Activated CD4-positive, CD25-positive, alpha-beta regulatory T cell treated with anti-CD3 and anti-CD28 coated beads, Interleukin-2, amount 50 U/mL, for 24 hours (primary cell): Measurements from ENCODE around the gene C1QL1.
"Not testable (repeated sequence)": the region's sequence is repeated elsewhere in the genome, so short reads cannot be mapped to it uniquely, and the experiment has no call there.

Experiments
- ATAC-seq, 2 donors: fragments of 150-1000 bp; cut with Tn5 transposase; one replicate each; pipeline ENCODE4 v1.10.0; 2021; ENCODE audit warnings: mild to moderate bottlenecking in 1 of 2, moderate library complexity in 1 of 2

The C1QL1 gene

GRCh38 chr17:44959821-44960531 lies 8.1 kb downstream of the C1QL1 start:
- ATAC-seq, result peak; percentile 21 to 40

- no peak for ATAC-seq
These were observed 10.8 kb downstream of the C1QL1 start for GRCh38 chr17:44956998-44957981.

- ATAC-seq, result no peak
These were observed 12.3 kb downstream of the C1QL1 start for GRCh38 chr17:44955674-44956425.

- no peak for ATAC-seq
These were observed 15.1 kb downstream of the C1QL1 start for GRCh38 chr17:44952946-44953475.

- no peak for ATAC-seq
These were observed 19.7 kb downstream of the C1QL1 start for GRCh38 chr17:44948315-44948795.

DNA sequence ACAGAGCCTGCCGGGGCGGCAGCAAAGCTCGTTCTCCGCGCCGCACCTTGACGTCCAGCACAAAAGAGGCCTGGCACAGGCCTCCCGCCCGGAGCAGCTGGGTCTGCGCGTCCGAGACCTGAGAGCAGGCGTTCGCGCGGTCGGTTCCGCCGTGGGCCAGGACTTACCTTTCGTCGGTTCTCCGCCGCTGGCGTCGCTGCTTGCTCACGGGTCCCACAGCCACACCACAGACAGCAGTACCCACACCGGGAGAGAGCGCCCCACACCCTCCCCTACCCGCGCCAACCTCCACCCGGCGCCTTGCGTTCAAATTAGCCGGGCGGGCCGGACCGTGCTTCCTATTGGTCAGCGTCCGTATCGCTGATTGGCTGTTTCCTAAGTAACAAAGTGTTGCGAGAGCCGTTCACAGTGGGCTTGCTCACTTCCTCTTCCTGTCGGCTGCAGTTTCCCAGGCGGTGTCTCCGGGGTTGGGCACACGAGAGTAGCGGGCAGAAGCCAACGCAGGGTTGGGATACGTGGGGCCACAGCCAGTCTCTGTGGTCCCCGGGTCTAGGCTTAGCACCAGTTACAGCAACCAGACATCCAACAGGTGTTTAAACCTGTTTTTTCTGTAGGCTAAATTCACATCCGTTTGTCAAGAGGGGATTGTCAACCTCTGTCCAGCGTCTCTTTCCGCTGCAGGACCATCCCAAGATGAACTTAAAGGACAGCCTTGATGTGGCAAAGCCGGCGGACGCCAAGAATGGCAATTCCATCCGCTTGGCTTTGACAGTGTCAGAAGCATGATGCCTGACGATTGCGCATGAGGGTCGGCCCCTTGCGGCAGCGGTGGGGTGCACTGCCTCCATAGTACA lies 20.4 kb downstream of the C1QL1 start, which contains the start of gene KIF18B:
Gene KIF18B (minus strand): TSS at position 313 of the 854 bp plus-strand sequence. CDS start 11,429 bp downstream, outside the sequence.
- peak; percentile 100 for ATAC-seq

DNA sequence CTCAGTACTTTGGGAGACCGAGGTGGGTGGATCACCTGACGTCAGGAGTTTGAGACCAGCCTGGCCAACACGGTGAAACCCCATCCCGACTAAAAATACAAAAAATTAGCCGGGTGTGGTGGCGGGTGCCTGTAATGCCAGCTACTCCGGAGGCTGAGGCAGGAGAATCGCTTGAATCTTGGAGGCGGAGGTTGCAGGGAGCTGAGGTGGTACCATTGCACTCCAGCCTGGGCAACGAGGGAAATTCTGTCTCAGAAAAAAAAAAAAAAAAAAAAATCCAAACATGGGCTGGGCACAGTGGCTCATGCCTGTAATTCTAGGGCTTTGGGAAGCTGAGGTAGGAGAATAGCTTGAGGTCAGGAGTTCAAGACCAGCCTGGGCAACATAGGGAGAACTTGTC lies 22.5 kb downstream of the C1QL1 start:
- ATAC-seq, result not testable (repeated sequence)

DNA sequence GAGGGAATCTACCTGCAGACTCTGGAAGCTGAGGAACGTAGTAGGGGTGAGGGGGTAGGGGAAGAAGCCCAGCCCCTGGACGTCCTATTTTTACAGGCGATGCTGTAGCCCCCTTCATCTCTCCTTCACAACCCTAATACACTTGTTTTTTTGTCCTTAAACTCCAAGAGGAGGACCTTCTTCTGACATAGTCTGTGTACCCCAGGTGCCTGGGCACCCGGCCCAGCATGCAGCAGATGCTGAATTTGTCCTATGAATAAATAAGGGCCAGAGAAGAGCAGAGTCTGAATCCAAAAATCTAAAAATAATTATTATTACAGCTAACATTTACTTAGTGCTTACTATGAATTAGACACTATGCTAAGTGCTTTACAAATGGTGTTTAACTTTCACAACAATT lies 25.6 kb downstream of the C1QL1 start:
- no peak for ATAC-seq

- ATAC-seq, result peak; percentile 38 to 55
These were observed 26.3 kb downstream of the C1QL1 start for GRCh38 chr17:44941712-44942331.

DNA sequence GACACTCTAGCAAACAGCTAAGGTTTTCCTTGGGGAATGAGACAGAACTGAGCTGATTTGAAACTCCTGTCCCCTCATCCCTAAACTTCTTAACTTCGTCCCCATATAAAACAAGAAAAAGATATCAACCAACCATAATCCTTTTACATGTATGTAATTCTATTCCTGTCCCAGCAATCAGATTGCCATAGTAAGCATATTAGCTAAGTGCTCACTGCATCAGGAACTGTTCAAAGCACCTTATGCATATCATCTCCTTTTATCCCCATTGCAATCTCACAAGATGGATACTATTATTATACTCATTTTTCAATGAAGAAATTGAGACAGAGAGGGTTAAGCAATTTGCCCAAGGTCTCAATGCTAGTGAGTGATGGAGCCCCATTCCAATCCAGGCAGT lies 27.3 kb downstream of the C1QL1 start:
- ATAC-seq, result no peak

DNA sequence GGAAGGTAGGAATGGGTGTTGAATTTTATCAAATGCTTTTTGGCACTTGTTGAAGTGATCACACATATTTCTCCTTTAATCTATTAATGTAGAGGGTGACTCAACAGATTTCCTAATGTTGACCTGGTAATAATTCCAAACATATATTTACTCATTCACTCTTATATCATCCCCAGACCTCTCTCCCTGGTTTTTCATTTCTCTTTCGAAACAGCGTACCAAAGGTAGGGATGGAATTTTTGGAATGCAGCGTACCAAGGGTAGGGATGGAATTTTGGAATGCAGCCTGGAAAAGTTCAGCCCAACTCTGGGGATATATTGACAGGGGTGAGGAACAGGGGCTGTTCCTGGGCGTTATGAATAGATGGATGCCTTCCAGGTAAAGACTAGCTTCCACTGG lies 27.8 kb downstream of the C1QL1 start:
- no peak for ATAC-seq

GRCh38 chr17:44935116-44935515 lies 33.0 kb downstream of the C1QL1 start:
- ATAC-seq, result no peak

- ATAC-seq, result no peak
These were observed 33.4 kb downstream of the C1QL1 start for GRCh38 chr17:44934745-44935105.

DNA sequence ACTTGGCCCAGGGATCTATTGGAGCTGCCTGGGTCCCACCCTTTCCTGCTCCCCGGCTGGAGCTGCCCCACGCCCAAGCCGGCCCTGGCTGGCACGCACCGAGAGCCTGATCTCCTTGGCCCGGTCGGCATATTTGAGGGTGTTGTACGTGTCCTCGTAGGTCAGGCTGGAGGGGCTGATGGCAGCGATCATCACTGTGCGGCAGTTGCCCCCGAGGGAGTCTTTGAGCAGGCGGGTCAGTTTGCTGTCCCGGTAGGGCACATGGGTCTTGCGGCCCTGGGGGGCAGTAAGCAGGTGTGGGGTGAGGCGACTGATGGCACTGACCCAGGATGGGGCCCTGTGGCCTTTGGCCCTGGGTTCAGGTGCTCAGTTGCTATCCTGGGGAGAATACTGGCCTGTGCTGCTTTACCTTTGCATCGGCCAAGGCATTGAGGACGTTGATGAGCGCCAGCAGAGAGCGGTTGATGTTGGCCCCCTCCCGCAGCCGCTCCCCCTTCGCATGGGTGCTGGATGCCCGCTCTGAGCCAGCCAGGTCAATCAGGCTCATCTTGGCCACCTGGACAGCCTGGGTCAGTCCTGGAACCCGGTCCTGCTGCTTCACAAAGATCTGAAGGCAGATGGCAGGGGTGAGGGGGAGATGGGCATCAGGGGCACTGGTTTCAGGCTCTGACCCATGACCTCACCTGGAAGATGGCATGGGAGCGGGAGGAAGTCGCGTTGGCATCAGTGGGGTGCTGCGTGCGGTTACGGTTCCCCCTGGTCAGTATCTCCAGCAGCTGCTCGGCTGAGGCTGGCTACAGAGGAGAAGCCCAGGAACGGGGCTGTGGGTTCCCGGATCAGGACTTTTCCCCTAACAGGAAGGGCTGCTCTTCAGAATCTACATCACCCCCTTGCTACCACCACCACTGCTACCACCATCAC lies 34.0 kb downstream of the C1QL1 start:
- no peak for ATAC-seq

DNA sequence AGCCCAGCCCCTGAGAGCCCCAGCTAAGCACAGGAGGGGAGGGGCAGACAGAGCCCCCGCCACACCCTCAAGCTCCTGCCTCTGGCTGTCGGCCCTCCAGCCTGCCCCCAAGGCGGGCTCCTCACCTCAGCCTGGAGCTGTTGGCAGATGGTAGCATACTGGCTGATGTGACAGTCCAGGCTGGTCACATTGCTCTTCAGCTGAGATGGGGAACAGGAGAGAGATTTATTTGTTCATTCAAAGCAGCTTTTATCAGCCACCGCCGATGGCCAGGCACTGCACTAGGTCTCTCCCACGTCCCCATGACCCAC lies 35.4 kb downstream of the C1QL1 start:
- no peak for ATAC-seq

GRCh38 chr17:44932096-44932786 lies 35.9 kb downstream of the C1QL1 start:
- no peak for ATAC-seq

DNA sequence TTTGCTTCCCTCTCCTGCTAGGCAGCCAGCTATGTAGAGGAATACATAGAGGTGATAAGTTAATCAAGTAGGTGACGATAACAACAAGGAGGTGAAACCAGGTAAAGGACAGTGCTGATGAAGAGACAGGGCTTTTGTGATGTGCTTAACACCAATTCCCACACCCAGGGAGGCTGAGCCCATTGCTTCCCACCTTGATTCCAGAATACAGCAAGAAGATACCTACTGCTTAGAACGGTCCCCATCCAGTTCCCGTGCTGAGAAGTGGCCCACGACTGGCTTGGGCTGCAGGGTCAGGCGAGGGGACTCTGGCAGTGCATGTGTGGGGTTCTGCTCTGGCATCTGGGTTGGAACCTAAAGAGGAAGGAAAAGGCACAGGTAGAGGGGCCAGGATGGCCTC lies 36.7 kb downstream of the C1QL1 start:
- no peak for ATAC-seq

DNA sequence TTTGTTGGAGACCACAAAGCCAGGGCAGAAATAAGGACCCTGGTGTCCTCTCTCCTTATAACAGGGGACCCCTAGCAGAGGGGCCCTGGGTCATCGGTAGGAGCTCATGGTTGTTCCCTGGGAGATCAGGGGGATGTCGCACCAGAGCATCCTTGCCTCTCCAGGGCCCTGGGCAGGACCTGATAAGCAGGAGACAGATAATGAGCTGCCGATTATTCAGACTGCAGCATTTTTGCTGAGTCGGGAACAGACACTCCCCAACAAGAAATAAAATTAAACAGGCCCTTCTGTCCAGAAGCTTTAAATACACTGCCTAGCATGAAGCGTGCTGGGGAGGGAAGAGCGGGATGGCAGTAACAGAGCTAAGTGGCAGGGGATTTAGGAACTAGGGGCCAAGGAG lies 37.4 kb downstream of the C1QL1 start:
- no peak for ATAC-seq

- no peak for ATAC-seq
These were observed 39.0 kb downstream of the C1QL1 start for GRCh38 chr17:44928950-44929720.
